HG03469 (cell line): Measurements from ENCODE around the gene CAVIN2.

Experiments
- ATAC-seq: cut with Tn5 transposase; IDR thresholded peaks from one replicate; pipeline ENCODE4 v1.9.1; 2021; ENCODE audit warnings: mild to moderate bottlenecking, moderate library complexity, moderate number of reproducible peaks; ENCODE audit not compliant: unreplicated experiment

Gene CAVIN2

GRCh38 chr2:191846515-191847476 lies at the start of gene CAVIN2:
CAVIN2 (minus strand) TSS chr2:191847088; CDS start chr2:191846925, 163 bp downstream.
- ATAC-seq, result peak; percentile 58

- ATAC-seq, result no peak
Measured at GRCh38 chr2:191895743-191896142, 48.9 kb upstream of the CAVIN2 start.

- ATAC-seq, result no peak
Measured at GRCh38 chr2:191895195-191895594, 48.3 kb upstream of the CAVIN2 start.

- peak; percentile 53 for ATAC-seq
Measured at GRCh38 chr2:191894681-191895147, 47.8 kb upstream of the CAVIN2 start.

GRCh38 chr2:191892391-191892790 lies 45.5 kb upstream of the CAVIN2 start:
- ATAC-seq, result no peak

- ATAC-seq, result no peak
Measured at GRCh38 chr2:191891656-191892055, 44.8 kb upstream of the CAVIN2 start.

GRCh38 chr2:191889931-191890330 lies 43.0 kb upstream of the CAVIN2 start:
- no peak for ATAC-seq

GRCh38 chr2:191888400-191889166 lies 41.7 kb upstream of the CAVIN2 start:
- ATAC-seq, result no peak

GRCh38 chr2:191885650-191886049 lies 38.8 kb upstream of the CAVIN2 start:
- no peak for ATAC-seq

GRCh38 chr2:191885098-191885497 lies 38.2 kb upstream of the CAVIN2 start:
- no peak for ATAC-seq

GRCh38 chr2:191881982-191882816 lies 35.3 kb upstream of the CAVIN2 start:
- no peak for ATAC-seq

GRCh38 chr2:191878548-191879279 lies 31.8 kb upstream of the CAVIN2 start:
- no peak for ATAC-seq

- no peak for ATAC-seq
Measured at GRCh38 chr2:191877875-191878274, 31.0 kb upstream of the CAVIN2 start.

- no peak for ATAC-seq
Measured at GRCh38 chr2:191875859-191876258, 29.0 kb upstream of the CAVIN2 start.

- ATAC-seq, result no peak
Measured at GRCh38 chr2:191870744-191871143, 23.9 kb upstream of the CAVIN2 start.

- no peak for ATAC-seq
Measured at GRCh38 chr2:191869781-191870180, 22.9 kb upstream of the CAVIN2 start.

GRCh38 chr2:191869178-191869577 lies 22.3 kb upstream of the CAVIN2 start:
- no peak for ATAC-seq

GRCh38 chr2:191867507-191867847 lies 20.6 kb upstream of the CAVIN2 start:
- no peak for ATAC-seq

GRCh38 chr2:191866675-191867506 lies 20.0 kb upstream of the CAVIN2 start:
- no peak for ATAC-seq
